GM18519 (cell line): ENCODE measurements around the gene ELMO1.

Experiments
- ATAC-seq: cut with Tn5 transposase; IDR thresholded peaks from one replicate; pipeline ENCODE4 v1.9.1; 2021; ENCODE audit warnings: mild to moderate bottlenecking, moderate library complexity; ENCODE audit not compliant: unreplicated experiment, low FRiP score

The ELMO1 gene

DNA sequence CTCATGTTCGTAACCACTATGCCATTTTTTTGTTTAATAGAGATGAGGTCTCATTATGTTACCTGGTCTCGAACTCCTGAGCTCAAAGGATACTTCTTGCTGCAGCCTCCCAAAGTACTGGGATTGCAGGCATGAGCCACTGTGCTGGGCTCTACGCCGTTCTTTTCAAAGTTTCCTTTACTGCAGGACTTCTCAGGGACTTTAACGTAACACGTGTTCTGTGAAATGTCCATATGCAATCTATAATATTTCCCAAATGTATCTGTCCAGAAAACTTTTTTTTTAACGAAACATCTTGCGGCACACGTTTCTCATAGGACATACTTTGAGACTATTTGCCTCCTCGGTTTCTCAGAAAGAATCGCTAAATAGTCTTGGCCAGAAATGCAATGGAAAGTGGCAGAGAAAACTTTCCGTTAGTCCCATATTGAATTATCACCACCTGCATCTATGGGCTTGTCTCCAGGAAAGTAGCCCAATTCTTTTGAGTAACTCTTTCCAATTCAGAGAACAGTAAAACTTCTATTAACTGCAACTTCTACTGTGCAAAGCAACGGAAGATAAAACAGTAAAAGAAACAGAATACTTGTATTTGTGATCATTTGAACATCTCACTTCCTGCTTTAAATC lies 96.3 kb downstream of the ELMO1 start:
- ATAC-seq, result no peak

DNA sequence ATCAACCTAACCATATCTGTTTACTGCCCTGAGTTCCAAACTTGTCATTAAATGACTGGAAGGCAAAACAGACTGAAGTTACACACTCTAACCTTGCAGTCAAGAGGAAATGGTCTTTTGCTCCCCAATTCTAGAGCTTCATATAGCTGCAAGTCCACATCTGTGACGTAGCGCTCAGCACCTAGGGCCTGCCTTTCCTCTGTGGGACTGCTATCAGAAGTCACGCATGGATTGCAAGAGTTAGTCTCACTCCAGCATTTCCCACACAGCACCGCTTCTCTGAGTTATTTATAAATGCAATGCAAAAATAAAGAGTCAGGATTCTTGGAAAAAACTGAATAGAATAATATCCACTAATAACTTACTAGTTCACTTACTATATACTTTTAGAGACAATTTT lies 96.9 kb downstream of the ELMO1 start:
- ATAC-seq, result no peak

DNA sequence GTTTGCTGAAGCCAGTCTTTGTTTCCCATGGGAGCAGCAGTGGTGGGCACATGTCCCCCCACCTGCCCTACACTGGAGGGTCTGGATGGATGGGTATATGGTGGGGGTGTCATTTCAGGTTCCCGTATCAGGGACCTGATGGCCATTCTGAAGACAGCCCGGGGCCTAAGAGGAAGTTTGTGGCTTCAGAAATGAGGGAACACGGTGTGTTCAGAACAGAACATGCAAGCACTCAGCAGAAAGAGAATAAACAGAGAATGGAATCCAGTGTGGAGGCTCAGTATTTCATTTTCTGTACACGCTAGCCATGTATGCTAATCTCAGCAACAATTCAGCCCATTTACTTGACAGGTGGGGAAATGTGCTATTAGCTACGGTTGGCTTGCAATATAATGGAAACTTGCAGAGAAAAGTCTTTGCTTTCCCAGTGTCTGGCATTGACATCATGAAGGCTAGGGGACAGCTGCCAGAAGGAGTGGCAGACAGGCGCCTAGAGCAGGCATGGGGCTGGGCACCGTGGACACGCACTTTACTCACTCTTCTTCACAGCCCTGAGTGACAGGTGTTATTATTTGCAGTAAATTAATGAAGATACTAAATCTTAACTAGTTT lies 98.6 kb downstream of the ELMO1 start:
- no peak for ATAC-seq

DNA sequence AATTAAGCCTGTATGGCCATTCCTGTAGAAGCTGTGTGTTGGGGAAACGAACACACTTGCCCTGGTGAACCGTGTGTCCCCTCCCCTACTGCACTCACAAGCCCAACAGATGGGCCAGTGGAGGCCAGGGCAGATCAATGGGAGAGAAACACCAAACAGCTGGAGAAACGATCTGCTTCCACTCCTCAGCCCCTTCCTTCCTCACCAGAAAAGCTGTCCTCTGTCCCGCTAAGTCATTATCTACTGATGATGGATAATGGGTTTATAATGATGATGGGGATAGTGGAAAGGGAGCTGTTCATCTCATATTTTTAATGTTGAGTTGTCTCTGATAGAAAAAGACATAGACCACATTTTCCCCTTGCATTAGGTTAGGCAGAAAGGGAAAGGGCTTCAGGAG lies 99.7 kb downstream of the ELMO1 start:
- ATAC-seq, result no peak

DNA sequence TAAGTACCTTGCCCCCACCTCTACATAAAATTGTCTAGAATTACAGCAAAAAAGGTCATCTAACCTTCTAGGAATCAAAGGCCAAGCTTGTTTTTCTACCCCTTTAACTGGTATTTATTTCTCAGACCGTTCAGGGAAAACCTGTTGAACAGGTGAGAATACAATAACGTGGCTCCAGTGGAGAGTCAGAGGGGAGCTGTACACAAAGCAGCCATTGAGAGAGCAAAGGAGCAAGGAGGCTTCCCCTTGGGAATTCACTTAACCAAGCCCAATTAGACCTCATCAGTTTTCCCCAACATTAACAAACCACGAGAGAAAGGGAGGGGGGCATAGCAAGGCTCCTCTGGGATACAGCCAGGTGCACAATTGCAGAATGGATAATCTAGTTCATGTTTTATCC lies 101.9 kb downstream of the ELMO1 start:
- ATAC-seq, result no peak

DNA sequence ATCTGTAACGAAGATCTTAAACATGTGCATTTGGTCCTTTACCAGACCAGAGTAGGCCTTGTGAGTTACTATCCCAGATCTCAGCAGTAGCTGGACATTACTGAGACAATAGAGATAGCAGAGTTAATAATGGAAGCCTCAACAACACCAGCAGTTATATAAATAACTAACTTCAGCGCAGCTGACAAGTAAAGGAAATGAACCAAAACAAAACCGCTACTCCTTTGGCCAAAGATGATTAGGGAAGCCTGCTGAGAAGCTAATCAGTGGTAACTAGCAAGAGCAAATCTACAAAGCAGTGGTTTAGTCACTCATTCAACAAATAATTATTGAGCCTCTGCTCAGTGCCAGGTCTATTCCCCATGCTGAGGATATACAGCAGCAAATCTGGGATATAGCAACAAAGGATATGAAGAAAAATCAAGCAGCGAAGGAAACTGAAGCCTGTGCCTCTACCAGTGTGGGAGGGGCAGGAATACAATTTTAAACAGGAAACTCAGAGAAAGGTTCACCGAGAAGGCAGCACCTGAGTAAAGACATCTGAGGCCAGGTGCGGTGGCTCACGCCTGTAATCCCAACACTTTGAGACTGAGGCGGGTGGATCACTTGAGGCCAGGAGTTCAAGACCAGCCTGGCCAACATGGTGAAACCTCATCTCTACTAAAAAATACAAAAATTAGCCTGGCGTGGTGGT lies 103.6 kb downstream of the ELMO1 start:
- ATAC-seq, result no peak

DNA sequence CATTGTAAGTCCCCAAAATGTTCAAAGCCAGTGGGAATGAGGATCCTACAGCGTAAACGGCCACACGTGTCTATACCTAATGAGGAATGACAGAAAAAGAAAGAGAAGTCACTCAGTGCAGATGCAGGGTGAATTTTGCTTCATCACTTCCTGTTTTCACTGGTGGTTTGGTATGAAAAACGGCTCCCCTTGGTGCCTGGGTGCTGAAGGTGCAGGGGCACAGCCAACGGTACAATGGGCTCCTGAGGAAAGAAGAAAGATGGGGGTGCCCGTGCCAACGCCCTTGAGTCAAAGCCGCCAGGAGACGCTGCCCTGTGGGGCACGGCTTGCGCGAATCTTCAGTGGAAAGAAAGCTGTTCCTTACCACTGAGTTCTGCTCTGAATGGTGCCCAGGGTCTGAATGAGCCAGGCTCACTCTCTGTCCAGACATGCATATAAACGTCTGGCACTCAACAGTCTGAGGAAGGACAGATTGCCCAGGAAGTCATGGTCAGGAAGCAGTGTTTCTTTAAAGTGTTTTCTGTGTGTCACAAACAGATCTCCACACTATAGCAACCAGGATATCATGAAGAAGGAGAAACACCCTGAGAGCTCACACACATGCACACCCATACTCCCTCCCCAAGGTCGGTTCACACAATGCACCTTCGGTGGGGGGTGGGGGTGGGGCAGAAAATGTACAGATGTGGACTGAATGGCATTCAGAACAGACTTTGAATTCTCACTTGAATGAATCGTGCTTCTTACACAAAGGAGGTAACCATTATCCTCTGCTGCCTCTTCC lies 105.8 kb downstream of the ELMO1 start:
- no peak for ATAC-seq

DNA sequence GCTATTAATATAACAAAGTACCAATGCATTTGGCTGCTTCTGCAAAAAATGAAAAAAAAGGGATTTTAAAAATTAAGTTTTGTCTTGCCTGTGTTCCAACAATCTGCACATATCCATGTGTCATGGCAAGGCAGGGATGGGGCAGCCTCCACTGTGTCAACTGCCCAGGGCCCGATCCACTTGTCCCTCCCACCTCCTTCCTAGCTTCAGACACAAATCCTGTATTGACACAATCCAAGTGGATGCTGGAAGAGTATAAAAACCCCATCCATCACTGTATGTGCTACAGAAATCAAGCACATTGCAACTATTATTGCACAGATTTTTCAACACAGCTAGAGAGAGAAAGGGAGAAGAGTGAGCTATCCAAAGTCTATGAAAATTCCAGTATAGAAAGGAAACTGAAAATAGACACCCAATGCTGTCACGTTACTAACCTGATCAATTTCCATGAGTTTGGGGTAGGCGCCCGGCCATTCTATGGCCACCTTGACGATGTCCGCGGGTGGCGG lies 106.4 kb downstream of the ELMO1 start:
- no peak for ATAC-seq

DNA sequence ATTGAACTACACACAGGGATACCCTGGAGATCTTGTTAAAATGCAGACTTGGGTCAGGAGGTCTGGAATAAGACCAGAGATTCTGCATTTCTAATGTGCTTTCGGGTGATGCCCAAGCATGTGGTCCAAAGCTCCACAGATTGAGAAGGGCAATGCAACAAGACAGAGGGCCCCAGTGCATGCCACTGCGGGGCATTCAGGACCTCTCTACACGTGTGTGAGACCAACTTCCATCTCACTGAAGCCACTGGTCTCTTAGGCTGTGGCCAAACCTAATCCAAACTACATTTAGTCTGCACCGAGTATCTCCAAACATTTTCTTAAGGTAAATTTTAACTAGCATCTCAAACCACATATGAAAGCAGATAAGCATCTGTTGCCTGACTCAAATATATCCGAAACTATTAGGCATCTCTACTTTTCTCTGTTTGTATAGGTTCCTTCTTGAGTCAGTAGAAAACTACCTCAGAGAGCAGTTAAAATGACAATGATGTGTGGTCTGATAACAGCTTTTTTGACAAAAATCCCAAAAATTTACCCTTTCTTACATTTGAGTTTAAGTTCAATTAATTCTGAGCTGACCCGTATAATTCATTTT lies 107.5 kb downstream of the ELMO1 start:
- peak; percentile 50 for ATAC-seq

DNA sequence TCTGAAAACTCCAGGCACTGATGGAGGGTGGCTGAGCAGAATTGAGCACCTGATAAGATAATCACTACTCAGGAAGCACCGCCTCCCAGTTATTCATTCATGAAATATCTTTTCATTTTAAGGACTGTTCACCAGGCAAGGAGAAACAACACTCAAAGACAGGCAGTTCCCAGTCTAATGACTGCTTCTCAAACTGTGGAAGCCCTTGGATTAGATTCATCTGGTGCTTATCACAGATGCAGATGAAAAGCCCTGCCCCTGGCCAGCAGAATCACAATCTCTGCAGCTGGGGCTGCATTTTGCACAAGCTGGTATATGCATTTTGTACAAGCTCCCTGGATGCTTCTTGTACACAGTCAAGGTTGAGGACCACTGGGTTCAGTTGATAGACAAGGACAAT lies 109.7 kb downstream of the ELMO1 start:
- ATAC-seq, result no peak

DNA sequence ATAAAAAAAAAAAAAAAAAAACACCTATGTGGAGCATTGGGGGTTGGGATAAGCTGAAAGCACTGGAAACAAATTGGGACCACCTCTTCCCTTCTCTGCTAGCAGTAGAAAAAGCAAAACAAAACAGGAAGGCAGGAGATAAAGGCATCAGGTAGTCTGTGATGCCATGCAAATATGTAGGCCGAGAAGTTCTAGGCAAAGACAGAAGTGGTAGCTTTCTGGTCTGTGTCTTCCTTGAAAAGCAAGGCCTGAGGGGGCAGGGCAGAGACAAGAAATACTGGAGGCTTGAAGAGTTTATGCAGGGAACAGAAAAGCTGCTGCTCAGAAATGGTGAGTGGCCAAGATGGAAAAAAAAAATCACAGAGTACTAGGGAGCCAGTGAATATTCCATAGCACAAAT lies 111.1 kb downstream of the ELMO1 start:
- ATAC-seq, result no peak

DNA sequence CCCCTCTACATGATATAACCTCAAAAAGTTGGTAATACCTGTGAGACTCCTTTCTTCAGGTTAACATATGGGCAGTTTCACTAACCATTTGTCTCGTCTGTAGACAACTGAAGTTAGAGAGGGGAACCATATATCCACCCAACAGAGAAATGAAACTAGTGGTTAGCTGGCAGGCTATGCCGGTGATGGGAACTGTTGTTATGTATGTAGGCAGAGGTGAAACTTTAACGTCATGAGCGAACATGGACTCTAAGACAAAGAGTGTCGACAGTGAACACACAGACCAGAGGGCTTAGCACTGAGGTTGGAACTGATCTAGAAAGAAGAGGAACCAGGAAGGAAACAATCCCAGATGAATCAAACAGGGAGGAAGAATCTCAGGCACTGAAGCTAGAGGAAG lies 112.4 kb downstream of the ELMO1 start:
- ATAC-seq, result peak; percentile 96

DNA sequence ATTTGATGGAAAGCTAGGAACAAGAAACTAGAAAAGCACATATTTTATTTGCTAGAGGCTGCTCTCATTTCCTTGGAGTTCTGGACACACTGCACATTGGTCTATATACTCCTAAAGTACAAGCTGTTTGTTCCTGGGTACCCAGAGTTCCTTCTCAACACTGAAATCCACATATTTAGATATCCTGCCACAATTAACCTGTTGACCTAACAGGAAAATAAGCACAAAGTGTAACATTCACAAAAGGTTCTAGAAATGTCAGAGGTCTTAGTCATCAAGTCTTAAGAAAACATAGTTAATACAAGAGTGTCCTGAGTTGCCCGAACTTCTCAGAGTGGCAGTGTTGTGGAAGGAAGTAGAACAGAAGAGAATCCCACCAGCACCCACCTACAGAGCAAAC lies 115.6 kb downstream of the ELMO1 start:
- ATAC-seq, result no peak

DNA sequence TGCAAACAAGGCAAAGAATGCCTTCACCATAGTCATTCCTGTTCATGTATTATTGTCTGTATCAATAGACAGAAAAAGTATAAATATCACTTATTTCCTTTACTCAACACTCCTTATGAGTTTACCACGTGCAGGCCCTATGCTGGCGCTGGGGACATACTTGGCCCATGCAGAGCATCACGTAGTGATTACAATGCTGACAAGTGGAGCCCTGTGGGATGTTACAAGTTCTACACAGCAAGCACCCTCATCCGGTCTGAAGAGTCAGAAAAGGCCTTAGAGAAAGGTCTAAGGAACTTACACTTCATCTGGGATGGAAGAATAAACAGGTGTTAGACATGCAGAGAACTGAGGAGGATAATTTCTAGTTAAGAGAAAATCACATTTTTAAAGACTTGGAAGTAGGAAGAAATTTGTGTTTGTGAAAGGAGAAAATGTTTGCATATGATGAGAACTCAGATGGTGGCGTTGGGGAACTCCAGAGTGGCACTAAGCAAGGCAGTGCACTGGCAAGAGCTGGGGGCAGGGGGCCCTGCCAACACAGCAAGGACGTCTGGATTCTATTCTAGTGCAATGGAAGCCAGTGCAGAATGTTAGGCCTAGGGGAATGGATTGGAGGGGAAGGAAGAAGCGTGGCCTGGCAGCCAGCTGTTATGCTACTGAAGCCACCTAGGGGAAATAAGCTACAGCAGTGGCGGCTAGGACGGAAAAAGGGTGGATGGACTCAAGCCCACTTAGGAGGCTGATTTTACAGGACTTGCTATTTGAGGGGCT lies 116.2 kb downstream of the ELMO1 start:
- ATAC-seq, result no peak

DNA sequence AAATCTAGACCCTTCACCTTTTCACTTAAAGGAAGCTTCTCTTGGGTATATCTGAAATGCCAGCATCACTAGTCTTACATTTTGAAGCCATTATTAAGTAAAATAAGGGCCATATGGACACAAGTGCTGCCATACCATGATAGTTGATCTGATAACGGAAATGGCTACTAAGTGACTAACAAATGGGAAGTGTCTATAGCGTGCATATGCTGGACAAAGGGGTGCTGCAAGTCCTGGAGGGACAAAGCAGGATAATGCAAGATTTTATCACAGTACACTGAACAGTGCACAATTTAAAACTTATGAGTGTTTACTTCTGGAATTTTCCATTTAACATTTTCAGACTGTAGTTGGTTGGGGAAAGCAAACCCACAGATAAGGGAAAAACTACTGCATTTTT lies 117.9 kb downstream of the ELMO1 start:
- ATAC-seq, result no peak

DNA sequence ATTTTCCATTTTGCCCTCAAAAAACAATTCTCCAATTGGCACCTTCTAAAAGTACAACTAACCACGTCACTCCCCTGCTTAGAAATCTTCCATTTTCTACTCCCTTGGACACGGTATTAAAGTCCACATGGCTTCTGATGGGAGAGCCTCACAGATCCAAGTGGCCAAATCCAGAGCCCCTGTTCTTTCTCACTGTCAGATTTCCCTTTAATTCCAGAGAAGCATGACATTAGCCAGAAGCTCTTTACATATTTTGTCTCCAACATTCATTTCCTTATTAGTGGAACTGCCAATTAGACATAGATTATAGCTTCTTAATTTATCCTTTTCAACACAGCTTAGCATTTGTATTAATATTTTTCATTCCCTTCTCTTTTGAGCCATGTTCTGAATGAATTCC lies 118.7 kb downstream of the ELMO1 start:
- no peak for ATAC-seq

DNA sequence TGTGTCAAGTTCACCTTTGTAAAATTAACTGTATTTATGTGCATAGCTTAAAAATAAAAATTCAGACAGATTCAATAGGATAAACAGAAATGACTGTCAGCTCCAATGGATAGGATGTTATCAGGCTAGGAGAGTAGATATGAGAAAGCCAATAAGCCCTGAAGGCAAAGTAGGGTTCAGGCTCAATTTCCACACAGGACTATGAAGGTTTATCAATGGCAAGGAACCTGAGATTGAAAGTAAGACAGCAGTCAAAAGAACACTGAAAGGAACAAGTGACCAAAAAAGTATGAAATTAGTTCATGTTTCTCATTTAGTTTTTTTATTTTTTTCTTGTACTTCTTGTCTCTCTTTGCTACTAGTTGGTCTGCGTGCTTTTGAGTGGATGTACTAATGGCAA lies 121.4 kb downstream of the ELMO1 start:
- no peak for ATAC-seq

DNA sequence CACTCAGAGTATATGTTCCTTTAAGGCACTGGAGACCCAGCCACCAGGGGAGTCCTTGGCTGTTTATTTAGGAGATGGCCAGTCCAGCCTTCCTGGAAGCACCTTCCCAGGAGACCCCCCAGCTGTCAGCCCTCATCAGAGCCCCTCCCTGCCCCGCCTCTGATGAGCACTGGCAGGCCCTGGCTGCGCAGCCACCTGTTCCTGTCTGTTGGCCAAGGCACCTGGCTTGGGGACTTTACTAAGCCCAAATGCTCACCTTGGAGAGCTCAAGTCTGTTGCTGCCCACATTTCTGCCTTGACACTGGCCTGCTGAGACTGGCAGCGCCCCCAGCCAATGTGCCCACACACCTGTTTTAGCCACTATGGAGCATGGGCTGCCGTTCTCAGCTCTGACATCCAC lies 124.7 kb downstream of the ELMO1 start:
- no peak for ATAC-seq

DNA sequence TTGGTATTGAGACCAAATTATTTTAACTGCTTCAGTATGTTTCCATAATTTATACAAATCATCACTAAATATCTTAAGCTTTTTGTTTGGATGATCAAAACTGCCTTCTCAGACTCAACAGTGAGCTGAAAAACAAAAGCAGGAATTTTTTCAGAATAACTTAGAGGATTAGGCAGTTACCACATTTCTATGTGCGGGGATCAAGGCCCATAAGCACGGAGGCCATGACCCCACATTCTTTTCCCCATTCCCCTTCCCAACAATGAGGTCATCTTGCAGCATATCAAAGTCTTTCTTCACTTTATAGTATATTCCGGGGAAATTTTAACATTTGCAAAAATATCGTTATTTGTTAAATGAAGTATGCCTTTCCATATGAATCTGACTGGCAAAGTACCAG lies 125.8 kb downstream of the ELMO1 start:
- no peak for ATAC-seq

DNA sequence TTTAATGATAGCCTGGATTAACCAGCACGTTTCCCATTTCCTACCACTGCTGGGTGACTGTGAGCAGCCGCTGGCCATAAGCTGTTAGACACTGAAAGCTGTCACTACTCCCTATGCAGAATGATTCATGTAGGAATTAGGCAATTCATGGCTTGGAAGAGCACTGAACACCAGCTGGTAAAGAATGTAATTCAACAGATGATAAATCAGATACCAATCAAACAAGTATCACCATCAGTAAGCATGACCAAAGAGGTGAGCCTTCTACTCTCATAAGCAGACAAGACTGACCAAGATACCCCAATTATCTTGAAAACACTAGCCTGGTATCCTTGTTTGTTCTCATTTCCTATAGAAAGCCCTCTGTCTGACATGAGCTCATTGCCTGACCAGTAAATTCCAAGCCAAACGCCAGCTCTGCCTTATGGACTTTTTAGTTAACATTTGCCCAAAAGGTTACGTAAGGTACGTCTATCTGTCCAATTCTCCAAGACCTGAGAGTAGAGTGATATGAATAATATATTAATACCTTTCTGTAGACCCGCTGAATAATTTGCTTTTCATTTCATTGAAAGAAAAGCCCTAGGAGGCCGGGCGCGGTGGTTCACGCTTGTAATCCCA lies 127.7 kb downstream of the ELMO1 start:
- ATAC-seq, result no peak
